Measurements from ENCODE around the gene ACP7. TPM values are rescaled to one million over a fixed set of nuclear protein-coding genes. Genes with fewer than 3 reads are reported as not detected.

The ACP7 gene
- total RNA-seq, 1 donor from 2014 or later, result 0.46 TPM

DNA sequence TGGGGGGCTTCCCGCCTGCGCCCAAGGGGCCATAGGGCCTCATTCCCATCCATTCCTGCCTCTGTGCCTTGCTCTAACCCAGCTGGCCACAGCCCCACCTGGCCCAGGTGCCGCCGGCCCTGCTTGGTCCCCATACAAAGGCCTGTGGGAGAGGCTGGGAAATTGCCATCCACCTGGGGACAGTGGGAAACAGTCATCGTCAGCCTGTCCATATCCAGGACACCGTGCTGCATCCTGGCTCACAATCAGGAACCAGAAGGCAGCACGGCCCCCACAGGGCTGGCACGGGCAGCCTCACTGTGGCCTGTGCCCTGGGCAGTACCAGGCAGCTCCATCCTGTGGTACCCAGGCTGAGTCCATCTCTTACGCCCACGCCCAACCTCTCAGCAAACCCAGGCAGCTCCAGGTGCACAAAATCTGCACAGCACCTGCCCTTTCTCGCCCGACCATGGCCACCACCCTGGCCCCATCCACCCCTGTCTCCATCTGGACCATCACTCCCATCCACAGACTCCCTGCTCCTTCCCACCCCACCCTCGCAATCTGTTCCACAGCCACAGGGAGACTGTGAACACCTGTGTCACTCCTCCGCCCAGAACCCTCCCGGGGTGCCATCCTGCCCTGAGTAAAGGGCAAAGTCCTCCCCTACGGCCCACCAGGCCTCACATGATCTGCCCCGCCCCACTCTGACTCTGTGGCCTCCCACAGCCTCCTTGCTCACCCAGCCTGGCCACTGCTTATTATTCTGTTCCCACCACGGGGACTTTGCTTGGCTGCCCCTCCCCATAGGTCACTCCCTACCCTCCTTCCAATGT is 30.7 kb upstream of the ACP7 start:
- H3K9me3 Mint-ChIP-seq (ENCODE audit: unreplicated experiment), result no peaks in the 10 kb centered on the region
- no peak overlapping the region for H3K4me3 Mint-ChIP-seq (ENCODE audit: unreplicated experiment)
- TF ChIP-seq, protein P1, sequence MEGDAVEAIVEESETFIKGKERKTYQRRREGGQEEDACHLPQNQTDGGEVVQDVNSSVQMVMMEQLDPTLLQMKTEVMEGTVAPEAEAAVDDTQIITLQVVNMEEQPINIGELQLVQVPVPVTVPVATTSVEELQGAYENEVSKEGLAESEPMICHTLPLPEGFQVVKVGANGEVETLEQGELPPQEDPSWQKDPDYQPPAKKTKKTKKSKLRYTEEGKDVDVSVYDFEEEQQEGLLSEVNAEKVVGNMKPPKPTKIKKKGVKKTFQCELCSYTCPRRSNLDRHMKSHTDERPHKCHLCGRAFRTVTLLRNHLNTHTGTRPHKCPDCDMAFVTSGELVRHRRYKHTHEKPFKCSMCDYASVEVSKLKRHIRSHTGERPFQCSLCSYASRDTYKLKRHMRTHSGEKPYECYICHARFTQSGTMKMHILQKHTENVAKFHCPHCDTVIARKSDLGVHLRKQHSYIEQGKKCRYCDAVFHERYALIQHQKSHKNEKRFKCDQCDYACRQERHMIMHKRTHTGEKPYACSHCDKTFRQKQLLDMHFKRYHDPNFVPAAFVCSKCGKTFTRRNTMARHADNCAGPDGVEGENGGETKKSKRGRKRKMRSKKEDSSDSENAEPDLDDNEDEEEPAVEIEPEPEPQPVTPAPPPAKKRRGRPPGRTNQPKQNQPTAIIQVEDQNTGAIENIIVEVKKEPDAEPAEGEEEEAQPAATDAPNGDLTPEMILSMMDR (IDR thresholded peaks at IDR 0.05; ENCODE audit: unreplicated experiment), result no peak
- H3K36me3 Mint-ChIP-seq (ENCODE audit: low read depth, unreplicated experiment), result peaks cover 4% of the 10 kb centered on the region
- H3K27ac Mint-ChIP-seq (ENCODE audit: unreplicated experiment), result no peak overlapping the region
- H3K27me3 Mint-ChIP-seq (ENCODE audit: unreplicated experiment), result no peaks in the 10 kb centered on the region
- no peak for DNase-seq (ENCODE audit: low spot score)
- no peaks in the 10 kb centered on the region for H3K4me1 Mint-ChIP-seq (ENCODE audit: unreplicated experiment)

DNA sequence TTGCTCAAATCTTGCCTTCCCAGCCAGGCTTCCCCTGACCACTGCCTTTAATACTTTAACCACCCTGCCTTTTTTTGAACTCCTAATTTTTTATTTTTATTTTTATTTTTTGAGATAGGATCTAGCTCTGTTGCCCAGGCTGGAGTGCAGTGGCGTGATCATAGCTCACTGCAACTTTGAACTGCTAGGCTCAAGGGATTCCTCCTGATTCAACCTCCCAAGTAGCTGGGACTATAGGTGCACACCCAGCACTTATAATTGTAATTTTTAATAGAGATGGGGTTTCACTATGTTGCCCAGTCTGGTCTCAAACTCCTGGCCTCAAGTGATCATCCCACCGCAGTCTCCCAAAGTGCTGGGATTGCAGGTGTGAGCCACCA is 30.1 kb upstream of the ACP7 start:
- Mint-ChIP-seq H3K27ac (ENCODE audit: unreplicated experiment) (no peak overlapping the region), H3K9me3 (ENCODE audit: unreplicated experiment) (no peaks in the 10 kb centered on the region)

DNA sequence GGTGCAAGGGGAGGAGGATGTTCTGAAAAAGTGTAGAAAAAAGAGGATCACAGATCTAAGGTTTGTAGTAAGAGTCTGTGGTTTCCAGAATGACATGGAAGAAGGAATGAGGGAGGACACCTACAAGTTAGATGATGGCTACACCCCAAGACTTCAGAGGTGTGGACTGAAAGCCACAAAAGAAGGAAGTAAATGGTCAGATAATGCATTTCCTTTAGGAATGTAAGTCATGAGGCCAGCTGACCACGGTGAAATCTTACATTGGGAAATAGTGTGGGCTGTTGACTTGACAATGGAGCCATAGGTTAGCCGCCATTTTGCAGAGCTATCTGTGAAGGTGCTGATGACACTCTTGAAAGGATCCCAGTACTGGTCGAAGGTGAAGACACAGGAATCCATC is 26.6 kb upstream of the ACP7 start:
- H3K4me3 Mint-ChIP-seq (ENCODE audit: unreplicated experiment), result no peak overlapping the region
- no peaks in the 10 kb centered on the region for H3K36me3 Mint-ChIP-seq (ENCODE audit: low read depth, unreplicated experiment)
- H3K9me3 Mint-ChIP-seq (ENCODE audit: unreplicated experiment), result no peaks in the 10 kb centered on the region
- H3K27me3 Mint-ChIP-seq (ENCODE audit: unreplicated experiment), result no peaks in the 10 kb centered on the region
- no peak for DNase-seq (ENCODE audit: low spot score)
- no peaks in the 10 kb centered on the region for H3K4me1 Mint-ChIP-seq (ENCODE audit: unreplicated experiment)
- TF ChIP-seq, protein P1 (IDR thresholded peaks at IDR 0.05; ENCODE audit: unreplicated experiment), result no peak
- H3K27ac Mint-ChIP-seq (ENCODE audit: unreplicated experiment), result no peak overlapping the region

More for the DNA sequence above, 30.1 kb upstream of the ACP7 start:
- no peak overlapping the region for H3K4me3 Mint-ChIP-seq (ENCODE audit: unreplicated experiment)
- TF ChIP-seq, protein P1 (IDR thresholded peaks at IDR 0.05; ENCODE audit: unreplicated experiment), result no peak
- H3K36me3 Mint-ChIP-seq (ENCODE audit: low read depth, unreplicated experiment), result peaks cover 2% of the 10 kb centered on the region
- H3K4me1 Mint-ChIP-seq (ENCODE audit: unreplicated experiment), result no peaks in the 10 kb centered on the region
- H3K27me3 Mint-ChIP-seq (ENCODE audit: unreplicated experiment), result no peaks in the 10 kb centered on the region
- DNase-seq (ENCODE audit: low spot score), result no peak

DNA sequence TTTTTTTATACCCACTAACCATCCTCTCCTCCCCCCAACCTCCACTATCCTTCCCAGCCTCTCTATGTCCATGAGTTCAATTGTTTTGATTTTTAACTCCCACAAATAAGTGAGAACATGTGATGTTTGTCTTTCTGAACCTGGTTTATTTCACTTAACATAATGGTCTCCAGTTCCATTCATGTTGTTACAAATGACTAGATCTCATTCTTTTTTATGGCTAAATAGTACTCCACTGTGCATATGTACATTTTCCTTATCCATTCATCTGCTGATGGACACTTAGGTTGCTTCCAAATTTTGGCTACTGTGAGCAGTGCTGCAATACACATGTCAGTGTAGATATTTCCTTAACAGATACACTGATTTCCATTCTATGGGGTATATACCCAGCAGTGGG is 24.9 kb upstream of the ACP7 start:
- no peaks in the 10 kb centered on the region for H3K9me3 Mint-ChIP-seq (ENCODE audit: unreplicated experiment)
- DNase-seq (ENCODE audit: low spot score), result no peak
- H3K27ac Mint-ChIP-seq (ENCODE audit: unreplicated experiment), result no peak overlapping the region
- H3K4me3 Mint-ChIP-seq (ENCODE audit: unreplicated experiment), result no peak overlapping the region
- no peaks in the 10 kb centered on the region for H3K4me1 Mint-ChIP-seq (ENCODE audit: unreplicated experiment)
- TF ChIP-seq, protein P1 (IDR thresholded peaks at IDR 0.05; ENCODE audit: unreplicated experiment), result no peak
- peaks cover under 1% of the 10 kb centered on the region for H3K27me3 Mint-ChIP-seq (ENCODE audit: unreplicated experiment)
- no peaks in the 10 kb centered on the region for H3K36me3 Mint-ChIP-seq (ENCODE audit: low read depth, unreplicated experiment)

DNA sequence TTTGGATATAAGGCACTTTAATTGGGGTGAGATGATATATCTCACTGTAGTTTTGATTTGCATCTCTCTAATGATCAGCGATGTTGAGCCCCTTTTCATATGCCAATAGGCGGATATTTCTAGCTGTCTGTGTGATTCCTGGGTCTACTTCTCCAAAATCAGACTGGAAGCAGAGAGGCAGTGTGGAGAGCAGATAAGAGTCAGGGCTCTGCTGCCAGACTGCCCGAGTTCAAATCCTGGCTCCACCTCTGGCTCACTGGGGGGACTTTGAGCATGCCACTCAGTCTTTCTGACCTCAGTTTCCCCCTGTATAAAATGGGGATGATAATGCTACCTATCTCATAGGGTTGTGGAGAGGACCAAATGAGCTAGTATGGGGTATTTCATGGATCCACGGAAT is 24.0 kb upstream of the ACP7 start:
- Mint-ChIP-seq H3K9me3 (ENCODE audit: unreplicated experiment) (no peaks in the 10 kb centered on the region), H3K27me3 (ENCODE audit: unreplicated experiment) (peaks cover 1% of the 10 kb centered on the region), H3K4me1 (ENCODE audit: unreplicated experiment) (no peaks in the 10 kb centered on the region), H3K4me3 (ENCODE audit: unreplicated experiment) (no peak overlapping the region), H3K27ac (ENCODE audit: unreplicated experiment) (no peak overlapping the region), H3K36me3 (ENCODE audit: low read depth, unreplicated experiment) (no peaks in the 10 kb centered on the region)
- DNase-seq (ENCODE audit: low spot score), result no peak
- TF ChIP-seq, protein P1 (IDR thresholded peaks at IDR 0.05; ENCODE audit: unreplicated experiment), result no peak
